ENCODE data around the gene TNP1. TPM values are rescaled to one million over a fixed set of nuclear protein-coding genes. Genes with fewer than 3 reads are reported as not detected.

Gene TNP1
- polyA plus RNA-seq, 10 donors = 0.63 to 0.90 (median 0.69) TPM; not detected in 6

DNA sequence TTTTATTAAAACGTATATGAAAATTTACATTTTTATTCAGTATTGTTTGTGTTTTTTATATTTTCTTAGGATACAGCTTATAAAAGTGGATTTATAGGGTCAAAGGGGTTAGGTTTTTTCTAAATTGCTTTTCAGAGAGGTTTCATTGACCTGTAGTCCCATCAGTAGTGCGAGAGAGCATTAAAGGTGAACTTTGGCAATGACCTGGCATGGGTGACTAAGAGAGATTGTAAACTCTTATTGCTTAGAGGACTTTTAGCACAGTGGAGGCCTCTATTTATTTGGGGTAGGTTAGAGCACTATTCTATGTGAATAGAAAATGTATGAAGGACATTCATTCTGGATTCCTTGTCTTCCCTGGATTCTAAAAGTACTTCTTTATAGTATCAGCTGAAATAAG is 16.0 kb upstream of the TNP1 start:
- DNase-seq = no peak

- no peak for DNase-seq
These were observed 13.7 kb upstream of the TNP1 start for GRCh38 chr2:216873573-216873972.

- no peak for DNase-seq
These were observed 12.8 kb upstream of the TNP1 start for GRCh38 chr2:216872624-216873023.

DNA sequence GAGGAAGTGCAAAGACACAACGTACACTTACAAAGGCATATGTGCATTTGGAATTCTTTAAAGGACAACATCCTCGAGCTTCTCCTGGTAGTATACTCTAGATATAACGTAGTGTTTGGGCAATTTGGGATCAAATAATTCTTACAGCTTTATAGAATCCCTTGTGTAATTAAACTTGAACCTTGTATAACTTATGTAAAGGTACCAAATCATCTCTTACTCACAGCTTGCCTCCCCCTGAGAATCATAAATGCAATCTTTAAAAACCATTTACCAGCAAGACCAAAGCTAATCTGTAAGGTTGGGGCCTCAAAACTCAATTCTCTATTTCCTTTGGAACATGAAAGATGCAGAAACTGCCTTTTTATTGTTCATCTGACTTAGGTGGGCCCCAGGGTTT is 12.2 kb upstream of the TNP1 start:
- no peak for DNase-seq

DNA sequence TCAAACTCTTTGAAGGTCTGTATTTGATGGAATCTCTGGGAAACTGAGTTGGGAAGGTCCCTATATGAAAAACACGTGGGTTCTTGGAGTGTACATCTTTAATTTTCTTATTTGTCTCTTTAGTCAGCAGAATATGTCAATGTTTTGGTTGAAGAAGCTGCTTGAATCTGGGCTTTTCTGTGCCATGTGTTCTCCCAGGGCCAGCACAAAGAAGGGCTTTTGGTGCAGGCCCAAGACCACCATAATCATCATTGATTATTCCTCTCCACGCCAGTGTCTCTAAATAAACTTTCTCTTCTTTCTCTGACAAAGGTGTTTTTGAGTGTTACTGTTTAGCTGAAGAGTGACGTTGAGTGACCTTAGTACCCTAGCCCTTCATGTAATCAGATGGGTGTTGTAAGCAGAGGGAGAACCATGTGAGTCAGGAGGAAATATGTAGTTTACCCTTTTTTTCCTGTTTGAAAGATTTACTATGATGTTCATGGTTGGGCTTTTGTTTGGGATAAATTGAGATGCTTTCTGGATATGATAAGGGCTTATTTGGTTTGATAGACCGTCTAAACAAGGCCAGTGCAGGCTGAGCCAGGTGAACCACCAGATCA is 11.6 kb upstream of the TNP1 start:
- DNase-seq = no peak

DNA sequence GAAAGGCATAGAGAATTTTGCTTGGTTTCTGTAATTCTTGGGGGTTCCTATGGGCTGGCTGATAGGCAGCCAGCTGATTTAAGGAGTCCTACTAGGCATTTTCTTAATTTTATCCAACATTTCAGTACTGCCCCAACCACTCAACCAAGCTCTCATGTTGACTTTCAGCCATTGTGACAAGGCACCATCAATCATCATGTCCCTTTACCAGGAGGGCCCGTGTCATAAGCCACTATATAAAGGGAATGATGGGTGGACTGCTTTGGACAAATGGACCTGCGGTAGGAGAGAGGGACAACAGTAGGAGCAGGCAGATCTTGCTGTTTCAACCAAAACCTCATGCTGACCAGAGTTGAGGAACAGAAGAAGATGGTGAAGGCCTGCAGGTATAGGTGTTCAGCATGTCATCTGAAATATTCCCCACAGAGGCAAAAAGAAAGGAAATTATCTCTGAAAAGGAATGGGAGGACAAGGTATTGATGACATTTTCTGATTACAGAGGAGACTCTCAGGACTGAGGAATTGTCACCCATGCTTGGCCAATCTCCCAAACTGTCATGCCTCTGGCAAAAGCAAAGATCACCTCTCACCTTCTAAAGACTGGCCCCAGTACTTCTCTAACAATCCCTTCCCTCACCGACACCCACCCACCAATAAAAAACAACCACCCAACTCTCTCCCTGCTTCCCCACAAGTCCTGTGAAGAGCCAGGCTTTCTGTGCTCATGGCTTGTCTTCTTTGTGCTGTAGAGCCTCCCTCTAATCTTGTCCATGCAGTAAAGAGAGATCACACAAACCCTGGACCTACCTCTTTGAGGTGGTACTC is 10.9 kb upstream of the TNP1 start:
- no peak for DNase-seq

- DNase-seq = no peak
These were observed 6.7 kb upstream of the TNP1 start for GRCh38 chr2:216866515-216867095.

GRCh38 chr2:216865658-216866057 is 5.8 kb upstream of the TNP1 start:
- no peak for DNase-seq

GRCh38 chr2:216863946-216864345 is 4.1 kb upstream of the TNP1 start:
- DNase-seq = no peak

DNA sequence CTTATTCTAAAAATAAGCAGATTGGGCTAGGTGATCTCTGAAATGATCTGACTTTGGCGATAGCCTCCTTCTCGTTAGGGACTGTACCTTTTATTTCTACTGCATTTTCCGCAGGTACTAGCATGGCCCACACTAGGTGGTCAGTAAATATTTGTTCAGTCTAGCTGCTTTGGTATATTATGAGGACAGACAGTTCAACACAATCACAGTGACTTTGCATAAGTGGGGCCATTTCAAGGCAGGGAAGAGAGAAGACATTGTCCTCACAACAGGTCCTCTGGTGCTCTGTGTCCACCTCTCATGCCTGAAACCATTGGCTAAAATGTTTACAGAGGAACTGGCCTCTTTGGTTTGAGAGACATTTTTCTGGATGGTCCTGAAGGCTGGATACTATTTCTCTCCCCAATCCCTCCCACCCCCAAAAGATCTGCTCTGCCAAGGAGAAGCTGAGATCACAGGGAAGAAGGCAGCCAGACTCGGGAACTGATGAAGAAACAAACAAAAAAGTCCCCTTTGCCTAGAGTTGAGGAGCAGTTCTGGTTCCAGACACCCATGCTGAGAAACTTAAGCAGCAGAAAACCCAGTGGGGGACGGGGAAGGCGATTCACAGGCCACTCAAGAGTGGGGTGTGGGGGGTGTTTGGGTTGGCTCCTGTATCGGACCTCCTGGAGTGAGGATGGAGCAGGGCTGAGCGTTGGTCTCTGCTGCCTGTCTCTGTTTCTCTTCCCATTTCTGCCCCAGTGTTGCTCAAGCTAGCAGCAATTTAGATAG is 2.9 kb upstream of the TNP1 start:
- DNase-seq = no peak

DNA sequence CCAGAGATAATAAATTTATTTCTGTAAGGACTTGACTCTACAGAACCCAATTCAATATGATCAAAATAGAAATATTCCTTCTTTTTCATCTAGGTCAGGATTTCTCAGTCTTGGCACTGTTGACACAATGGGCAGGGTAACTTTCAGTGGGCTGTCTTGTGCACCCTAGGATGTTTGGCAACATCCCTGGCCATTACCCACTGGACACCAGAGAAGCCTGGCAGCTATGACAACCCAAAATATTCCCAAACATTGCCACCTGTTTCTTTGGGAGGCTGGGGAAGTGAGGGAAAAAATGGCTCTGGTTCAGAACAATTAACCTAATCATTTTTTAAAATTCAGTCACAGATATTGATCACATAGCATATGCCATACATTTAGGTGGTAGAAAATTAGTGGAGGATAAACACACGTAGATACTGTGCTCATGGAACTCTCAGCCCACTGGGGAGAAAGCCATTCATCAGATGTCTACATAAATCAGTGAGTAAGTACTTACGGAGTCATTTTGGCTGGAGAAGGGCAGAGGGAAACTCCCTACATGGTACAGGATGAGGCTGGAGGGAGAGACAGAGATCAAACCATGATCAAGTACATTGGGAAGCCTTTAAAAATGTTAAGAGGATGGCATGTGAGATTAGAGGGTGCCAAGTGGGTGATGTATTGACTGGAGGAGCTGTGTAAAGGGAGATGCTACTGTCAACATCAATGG is 718 bp upstream of the TNP1 start:
- no peak for DNase-seq

DNA sequence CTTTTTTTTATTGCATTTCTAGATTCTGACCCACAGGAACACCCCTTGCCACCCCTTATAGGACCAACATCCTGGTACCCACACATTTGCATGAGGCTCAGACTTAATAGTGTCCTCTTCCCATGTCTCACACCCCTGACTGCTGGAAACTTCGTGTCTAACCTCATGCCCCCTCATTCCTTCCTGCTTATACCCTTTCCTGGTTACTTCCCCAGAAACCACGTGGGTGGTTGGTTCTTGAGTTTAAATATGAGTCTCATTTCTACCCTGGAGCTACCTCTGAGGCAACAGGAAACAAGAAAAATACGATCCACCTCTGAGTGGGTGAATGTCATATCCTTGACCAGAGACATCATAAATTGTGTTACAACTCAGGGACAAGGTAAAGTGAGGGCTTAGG is 1.6 kb downstream of the TNP1 start:
- DNase-seq = no peak

GRCh38 chr2:216857131-216857550 is 2.7 kb downstream of the TNP1 start:
- DNase-seq = peak in 1 of 3 donors; percentile 43

DNA sequence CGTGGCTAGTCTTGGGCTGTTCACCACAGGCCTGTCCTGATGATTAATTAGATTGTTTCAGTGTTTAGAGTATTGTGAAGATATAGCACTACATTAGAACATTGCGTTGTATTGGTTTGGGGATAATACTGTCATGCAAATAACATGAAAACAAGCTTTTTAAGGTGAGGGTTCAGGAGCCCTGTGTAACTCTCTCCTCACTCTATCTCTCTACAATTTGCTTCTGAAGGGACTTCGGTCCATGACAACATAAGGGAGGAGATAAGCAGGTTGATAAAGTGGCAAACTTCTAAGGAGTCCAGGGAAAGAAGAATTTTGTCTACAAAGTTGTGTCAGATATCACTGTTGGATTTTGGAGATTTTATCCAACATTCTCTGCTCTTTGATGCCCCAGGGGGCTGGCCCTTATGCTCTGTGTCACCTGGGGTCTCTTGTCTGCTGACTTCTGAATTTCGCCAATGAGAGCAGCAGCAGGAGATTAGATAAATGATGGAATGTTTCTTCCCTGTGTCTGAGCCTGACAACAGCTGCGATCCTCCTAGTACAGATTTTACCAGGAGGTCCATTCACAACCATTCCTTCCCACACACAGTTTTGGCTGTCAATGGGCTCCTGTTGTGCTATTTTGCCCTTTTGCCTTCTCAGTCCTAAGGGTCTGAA is 3.3 kb downstream of the TNP1 start:
- no peak for DNase-seq

GRCh38 chr2:216855605-216856004 is 4.3 kb downstream of the TNP1 start:
- DNase-seq = peak in 1 of 3 donors; percentile 73

DNA sequence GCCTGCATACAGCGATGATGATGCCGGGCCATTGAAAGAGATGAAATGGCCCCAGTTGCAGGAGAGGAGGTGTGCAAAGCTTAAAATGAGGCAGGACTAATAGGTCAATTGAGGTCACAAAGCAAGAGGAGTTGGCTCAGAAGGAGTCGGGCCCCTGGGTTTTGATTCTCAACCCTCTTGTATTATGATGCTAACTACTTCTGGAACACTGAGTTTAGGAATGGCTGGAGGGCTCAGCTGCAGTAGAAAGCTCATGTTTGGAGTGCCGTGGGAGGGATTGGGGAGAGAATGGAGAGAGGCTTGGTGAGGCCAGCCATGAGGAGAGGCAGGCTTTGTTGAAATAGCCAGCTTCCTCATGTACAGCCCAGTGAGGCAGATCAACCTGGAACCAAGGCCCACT is 4.8 kb downstream of the TNP1 start:
- DNase-seq = no peak

- no peak for DNase-seq
These were observed 8.3 kb downstream of the TNP1 start for GRCh38 chr2:216851486-216852090.

DNA sequence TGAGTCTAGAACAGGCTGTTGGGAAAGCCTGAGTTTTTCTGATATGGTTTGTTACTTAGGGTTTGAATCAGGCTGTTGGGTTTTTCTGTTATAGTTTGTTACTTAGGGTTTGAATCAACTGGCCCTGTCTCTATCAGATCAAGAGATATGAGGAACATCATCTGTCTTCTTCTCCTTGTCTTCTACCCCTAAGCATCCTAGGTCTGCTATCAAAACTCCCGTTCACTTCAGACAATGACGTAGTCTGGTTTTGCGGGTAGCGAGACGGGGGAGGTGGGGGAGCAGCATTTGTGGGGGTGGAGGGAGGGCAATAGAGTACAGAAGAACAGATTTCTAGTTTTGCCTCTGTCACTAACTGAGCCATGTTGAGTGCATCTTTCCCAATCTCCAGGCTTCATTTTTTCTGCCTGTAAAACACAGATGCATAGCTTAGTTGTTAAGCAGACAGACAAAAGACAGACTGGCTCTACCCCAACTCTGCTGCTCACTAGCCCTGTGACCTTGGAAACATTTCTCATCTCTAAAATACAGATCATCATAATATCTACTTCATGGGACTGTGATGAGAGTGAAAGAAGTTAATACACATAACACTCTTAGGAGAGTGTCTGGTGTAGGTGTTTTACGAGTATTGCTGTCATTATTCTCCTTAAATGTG is 9.1 kb downstream of the TNP1 start:
- no peak for DNase-seq

DNA sequence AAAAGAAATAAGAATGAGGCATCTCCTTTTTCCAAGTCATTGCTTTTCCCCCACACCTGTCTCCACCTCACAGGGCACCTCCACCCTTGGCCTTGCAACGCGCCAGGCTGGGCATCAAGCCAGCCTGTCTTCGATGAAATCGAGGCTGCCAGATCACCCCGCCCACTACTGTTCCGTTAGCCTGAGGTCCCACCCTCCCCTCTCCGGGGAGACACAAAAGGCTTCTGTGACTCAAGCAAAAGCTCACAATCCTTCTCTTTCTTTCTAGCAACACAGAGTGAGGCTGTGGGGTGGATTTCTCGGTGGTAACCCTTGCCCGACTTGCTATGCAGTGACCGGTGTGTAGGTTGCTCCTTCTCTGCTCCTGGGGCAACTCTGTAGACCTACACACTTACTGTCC is 9.9 kb downstream of the TNP1 start:
- no peak for DNase-seq

- no peak for DNase-seq
These were observed 14.4 kb downstream of the TNP1 start for GRCh38 chr2:216845426-216845825.

All from muscle of back (tissue), 11 donors.